GM19455 (cell line): Measurements from ENCODE around the gene RPP38.
A peak's percentile ranks its signal among the peaks of the same experiment; 100 is the strongest.

Experiments used
- ATAC-seq: cut with Tn5 transposase; IDR thresholded peaks from one replicate; pipeline ENCODE4 v1.9.1; 2021; ENCODE audit not compliant: unreplicated experiment

The RPP38 gene

DNA sequence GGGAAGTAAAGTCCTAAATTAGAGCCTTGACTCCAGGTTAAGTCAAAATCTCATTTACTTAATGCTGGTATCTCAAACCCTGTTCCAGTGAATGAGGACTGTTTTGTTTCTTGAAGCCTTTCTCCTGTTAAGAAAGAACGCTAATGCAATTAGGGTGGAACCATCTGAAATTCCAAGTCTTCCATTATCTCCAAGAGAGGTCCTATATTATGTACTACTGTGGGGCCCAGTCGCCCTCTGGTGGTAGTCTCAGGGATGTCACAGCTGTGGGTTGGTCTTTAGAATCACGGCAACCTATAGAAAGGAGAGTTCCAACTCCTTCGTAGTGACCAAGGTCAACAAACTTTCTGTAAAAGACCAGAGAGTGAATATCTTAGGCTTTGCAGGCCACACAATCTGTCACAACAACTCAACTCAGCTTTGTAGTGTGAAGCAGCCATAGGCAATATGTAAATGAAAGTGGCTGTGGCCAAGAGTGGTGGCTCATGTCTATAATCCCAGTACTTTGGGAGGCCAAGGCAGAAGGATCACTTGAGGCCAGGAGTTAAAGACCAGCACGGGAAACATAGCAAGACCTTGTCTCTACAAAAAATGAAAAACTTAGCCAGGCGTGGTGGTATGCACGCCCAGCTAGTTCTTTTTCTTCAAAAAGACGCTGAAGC, 9.3 kb downstream of the RPP38 start:
- ATAC-seq = no peak

- no peak for ATAC-seq
Observed at GRCh38 chr10:15112657-15113056, 15.5 kb downstream of the RPP38 start.

- ATAC-seq = no peak
Observed at GRCh38 chr10:15113766-15114165, 16.6 kb downstream of the RPP38 start.

DNA sequence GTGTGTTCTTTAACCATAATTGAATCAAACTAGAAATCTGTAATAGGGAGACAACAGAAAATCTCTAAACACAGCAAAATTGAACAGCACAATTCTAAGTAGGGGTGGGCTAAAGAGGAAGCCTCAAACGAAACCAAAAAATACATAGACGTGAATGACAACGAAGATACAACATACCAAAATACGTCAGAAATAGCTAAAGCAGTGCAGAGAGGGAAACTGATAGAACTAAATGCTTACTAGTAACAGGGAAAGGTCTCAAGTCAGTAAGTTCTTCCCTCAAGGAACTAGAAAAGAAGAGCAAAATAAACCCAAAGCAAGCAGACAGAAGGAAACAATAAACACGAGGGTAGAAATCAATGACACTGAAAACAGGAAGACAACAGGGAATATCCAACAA, 19.1 kb downstream of the RPP38 start:
- ATAC-seq = no peak

DNA sequence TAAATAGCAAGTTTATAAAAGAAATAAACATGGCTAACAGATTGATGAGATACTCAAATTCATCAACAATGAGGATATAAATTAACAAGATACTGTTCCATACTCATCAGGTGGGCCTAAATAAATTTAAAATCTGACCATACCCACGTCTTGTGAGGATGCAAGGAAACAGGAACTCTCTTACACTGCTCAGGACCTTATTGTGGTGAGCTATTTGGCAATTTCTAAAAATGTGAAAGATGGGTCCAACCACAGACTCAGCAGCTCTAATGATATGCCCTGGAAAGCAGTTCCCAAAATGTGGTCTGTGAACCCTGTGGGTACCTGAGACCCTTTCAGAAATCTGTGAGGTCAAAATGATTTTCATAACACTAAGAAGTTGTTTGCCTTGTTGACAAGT, 21.5 kb downstream of the RPP38 start:
- ATAC-seq = no peak

GRCh38 chr10:15120523-15120922, 23.4 kb downstream of the RPP38 start:
- no peak for ATAC-seq

GRCh38 chr10:15121707-15122106, 24.6 kb downstream of the RPP38 start:
- no peak for ATAC-seq

DNA sequence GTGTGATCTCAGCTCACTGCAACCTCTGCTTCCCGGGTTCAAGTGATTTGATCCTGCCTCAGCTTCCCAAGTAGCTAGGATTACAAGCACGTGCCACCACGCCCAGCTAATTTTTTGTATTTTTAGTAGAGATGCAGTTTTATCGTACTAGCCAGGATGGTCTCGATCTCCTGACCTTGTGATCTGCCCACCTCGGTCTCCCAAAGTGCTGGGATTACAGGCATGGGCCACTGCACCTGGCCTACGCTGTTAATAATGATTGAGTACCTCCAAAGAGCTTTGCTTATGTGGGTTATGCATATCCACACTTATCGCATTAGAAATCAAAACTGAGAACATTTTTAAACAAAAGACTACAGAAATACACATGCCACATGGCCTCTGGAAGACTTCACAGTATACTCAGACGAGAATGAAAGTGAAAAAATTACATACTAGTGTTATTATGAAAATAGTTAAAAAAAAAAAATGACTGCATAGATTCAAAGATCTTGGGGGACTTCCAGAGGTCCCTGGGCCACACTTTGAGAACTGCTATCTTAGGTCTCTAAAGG, 25.4 kb downstream of the RPP38 start:
- peak; percentile 80 for ATAC-seq

- ATAC-seq = no peak
Observed at GRCh38 chr10:15123749-15124184, 26.6 kb downstream of the RPP38 start.

DNA sequence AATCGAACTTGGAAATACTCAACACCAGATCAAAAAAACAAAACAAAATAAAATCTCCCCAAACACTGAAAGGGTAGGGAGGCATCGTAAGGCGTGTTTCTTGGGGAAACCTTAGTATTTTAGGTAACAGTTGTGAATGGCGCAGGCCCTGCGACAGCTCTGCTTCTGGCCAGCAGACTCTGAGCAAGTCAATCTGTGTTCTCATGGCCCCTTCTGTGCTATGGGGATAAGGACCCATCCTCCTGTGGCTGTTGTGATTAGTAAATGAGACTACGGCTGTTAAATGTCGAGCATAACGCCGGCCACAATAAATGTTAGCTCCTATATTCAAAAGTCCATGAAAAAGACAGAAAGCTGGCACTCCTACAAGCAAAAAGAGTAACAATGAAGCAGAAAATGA, 27.0 kb downstream of the RPP38 start:
- ATAC-seq = no peak

DNA sequence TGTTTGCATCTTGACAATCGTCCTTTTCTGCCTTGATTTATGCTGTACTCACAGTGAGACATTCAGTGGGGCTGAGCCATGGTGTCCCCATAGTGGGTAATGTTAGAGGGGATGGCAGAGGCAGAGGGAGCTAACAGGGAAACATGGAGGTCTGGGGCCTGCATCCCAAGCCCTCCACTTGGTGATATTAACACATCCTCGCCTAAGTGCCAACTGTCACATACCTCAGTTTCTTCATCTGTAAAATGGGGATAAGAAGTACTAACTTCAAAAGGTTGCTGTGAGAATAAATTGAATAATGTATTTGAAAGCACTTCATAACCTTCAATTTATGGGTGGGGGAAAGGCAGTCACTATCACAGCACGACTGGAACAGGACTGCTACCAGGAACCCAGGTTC, 27.8 kb downstream of the RPP38 start:
- no peak for ATAC-seq

DNA sequence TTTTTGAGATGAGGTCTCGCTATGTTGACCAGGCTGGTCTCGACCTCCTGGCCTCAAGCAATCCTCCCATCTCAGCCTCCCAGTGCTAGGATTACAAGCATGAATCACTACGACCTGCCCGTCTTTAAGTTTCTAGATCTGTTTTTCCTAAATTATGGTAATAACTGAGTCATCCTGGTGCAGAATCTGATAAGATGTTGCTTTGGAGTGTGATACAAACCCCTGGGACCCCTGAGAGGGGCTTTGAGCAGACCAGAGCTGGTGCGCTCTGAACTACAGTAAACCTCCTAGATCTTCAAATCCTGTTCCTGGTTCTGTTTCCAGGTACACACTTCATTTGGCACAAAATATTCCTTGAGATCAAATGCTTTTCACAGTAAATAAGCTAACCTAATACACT, 34.2 kb downstream of the RPP38 start:
- no peak for ATAC-seq

DNA sequence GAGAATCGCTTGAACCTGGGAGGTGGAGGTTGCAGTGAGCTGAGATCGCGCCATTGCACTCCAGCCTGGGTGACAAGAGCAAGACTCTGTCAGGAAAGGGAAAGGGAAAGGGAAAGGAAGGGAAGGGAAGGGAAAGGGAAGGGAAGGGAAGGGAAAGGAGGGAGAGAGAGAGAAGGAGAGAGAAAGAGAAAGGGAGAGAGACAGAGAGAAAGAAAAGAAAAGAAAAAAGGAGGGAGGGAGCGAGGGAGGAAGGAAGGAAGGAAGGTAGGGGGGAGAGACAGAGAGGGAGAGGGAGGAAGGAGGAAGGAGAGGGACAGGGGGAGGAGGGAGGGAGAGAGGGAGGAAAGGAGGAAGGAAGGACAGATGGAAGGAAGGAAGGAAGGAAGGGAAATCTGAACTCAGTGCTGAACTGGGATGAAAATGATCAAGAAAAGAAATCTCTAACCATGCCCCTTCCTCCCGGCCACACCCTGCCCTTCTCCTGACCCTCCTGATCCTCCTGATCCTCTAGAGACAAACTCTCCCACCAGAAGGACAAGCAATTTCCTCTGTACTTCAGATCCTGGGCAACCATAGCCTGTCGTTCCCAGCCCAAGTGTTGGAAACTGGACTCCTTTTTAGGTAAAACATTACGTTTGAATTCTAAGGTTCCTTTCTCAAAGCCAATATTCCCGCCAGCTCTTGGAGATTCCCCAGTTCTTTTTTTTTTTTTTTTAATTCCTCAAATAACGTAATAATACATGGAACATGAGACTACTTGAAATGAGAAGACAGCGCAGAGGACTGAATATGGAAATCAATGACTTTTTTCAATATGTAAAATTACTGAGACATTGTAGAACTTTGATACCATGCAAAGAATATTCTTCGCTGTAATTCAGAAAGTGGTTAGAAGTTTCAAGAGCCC, 39.2 kb downstream of the RPP38 start:
- ATAC-seq = no peak

- ATAC-seq = no peak
Observed at GRCh38 chr10:15137036-15137359, 39.8 kb downstream of the RPP38 start.

GRCh38 chr10:15137636-15138035, 40.5 kb downstream of the RPP38 start:
- ATAC-seq = no peak

DNA sequence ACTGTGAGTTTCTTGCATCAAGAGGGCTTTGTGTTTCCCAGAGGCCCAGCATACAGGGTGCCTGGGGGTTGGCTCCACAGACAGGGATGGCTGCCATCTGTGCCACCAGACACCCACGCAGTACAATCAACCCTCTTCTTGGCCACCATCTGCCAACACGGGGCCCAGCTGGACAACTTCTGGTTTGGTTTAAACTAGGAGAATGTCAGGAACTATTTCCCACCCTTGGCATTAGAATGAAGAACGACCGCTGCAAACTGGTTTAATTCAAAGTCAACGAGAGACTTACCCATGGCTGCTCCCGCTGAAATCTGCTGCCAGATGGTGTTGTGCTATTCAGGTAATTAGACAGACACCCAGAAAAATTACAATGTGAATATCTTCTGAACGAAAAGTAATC, 43.5 kb downstream of the RPP38 start:
- no peak for ATAC-seq

DNA sequence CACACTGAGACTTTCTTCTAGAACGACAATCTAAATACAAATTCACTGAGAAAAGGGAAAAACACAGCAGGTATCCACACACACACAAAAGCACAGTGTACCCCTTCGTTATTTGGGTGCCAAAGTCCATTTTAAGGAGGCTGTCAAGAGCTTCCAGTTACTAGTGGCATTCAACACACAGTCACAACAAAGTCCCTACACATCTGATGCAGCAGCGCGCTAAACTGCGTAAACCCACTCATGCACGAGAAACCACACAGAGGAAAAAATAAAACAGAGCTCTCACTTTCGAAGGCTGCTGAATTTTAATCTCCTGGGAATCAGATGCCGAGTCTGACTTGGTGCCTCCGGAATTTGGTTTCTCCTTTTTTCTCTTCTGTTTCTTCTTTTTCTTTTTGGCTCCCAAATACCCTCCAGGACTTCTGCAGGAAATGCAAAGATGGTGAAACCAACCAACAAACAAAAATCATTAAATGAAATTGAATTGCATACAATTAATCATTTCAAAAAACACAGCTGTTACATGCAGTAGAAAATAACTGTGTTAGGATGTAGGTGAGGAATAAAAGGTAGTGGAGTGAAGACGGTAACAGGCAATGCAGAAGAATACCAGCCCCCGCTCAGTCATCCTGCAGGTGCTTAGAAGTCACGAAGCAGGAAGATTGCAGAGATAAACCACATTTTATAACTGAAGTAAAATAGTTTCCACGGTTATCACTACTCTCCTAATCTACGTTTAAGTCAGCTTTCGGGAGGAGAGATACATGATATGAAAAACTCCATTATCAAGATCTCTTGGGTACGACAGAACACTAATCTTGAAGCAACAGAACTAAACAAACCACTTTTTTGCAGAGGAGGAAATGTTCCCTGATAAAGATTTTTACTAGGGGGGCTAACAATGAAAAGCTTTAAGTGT, 44.2 kb downstream of the RPP38 start:
- ATAC-seq = peak; percentile 74

GRCh38 chr10:15144788-15145187, 47.6 kb downstream of the RPP38 start:
- ATAC-seq = no peak

- no peak for ATAC-seq
Observed at GRCh38 chr10:15146366-15146765, 49.2 kb downstream of the RPP38 start.

- ATAC-seq = no peak
Observed at GRCh38 chr10:15147594-15148392, 50.6 kb downstream of the RPP38 start.
